Keratinocyte (primary cell): ENCODE measurements around the gene TMEM120B.

Experiments
- EZH2 ChIP-seq: IDR thresholded peaks from one replicate; pipeline ENCODE4 v1.6.1; 2012; ENCODE audit warnings: inconsistent platforms, mild to moderate bottlenecking, low read length, moderate library complexity
- TF ChIP-seq, protein P1 (sequence below), 3 experiments: IDR thresholded peaks in 1 of 3; conservative IDR thresholded peaks in 1 of 3; optimal IDR thresholded peaks in 1 of 3; 2 replicates in 2 of 3; 3 replicates in 1 of 3; pipeline versions ENCODE3 to v1.5.1; 2011; ENCODE audit warnings: low read length in 3 of 3, mild to moderate bottlenecking in 3 of 3, moderate library complexity in 2 of 3, control low read depth in 1 of 3, inconsistent platforms in 1 of 3; ENCODE audit not compliant: insufficient read depth in 2 of 3; ENCODE audit errors: extremely low read depth in 1 of 3

DNA sequence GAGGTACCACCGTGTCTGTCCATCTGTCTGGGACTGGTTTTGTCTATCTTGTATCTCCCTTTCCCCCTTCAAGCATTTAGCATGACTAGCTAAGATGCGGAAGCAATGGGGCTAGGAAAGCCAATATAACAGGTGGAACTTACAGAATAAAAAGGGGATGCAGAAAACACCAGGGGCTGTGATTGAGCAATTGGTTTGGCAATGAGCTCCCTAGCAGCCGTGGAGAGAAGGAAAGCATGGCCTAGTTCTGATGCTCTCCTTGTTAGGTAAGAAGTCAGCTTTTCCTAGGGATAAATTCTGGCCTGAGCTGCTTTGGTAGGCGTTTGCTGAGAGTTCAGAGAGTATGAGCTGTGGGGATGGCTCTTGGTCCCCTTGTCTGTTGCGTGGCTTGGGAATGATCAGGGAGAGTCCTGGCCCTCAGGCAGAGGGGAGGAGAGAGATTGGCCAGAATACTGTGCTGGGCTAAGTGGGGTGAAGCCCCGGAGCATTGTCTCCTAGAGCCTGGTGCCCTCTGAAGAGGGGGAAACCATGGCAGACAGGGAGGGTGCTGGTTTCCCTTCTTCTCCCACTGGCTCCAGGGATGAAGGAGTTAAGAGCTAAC lies 98.4 kb downstream of the TMEM120B start:
- TF ChIP-seq, protein P1, sequence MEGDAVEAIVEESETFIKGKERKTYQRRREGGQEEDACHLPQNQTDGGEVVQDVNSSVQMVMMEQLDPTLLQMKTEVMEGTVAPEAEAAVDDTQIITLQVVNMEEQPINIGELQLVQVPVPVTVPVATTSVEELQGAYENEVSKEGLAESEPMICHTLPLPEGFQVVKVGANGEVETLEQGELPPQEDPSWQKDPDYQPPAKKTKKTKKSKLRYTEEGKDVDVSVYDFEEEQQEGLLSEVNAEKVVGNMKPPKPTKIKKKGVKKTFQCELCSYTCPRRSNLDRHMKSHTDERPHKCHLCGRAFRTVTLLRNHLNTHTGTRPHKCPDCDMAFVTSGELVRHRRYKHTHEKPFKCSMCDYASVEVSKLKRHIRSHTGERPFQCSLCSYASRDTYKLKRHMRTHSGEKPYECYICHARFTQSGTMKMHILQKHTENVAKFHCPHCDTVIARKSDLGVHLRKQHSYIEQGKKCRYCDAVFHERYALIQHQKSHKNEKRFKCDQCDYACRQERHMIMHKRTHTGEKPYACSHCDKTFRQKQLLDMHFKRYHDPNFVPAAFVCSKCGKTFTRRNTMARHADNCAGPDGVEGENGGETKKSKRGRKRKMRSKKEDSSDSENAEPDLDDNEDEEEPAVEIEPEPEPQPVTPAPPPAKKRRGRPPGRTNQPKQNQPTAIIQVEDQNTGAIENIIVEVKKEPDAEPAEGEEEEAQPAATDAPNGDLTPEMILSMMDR (optimal IDR thresholded peaks at IDR 0.05 in 1 of 3, IDR thresholded peaks at IDR 0.05 in 1 of 3, conservative IDR thresholded peaks at IDR 0.05 in 1 of 3; ENCODE audit: extremely low read depth in 1 of 3, insufficient read depth in 2 of 3, low read length in 3 of 3): no peak
- TF ChIP-seq EZH2: no peak
